SH-SY5Y (cell line): ENCODE results near the gene NBEA.

Experiments used
- GATA2 ChIP-seq: IDR thresholded peaks from 2 replicates; pipeline ENCODE4 v1.6.1; 2011; ENCODE audit warnings: mild to moderate bottlenecking, low read depth, low read length
- GATA3 ChIP-seq: IDR thresholded peaks from 2 replicates; pipeline ENCODE4 v1.6.1; 2011; ENCODE audit warnings: low read depth, mild to moderate bottlenecking, low read length, moderate library complexity

- TF ChIP-seq GATA2 (no peak), GATA3 (no peak)
These were observed 412.8 kb downstream of the NBEA start for GRCh38 chr13:35354882-35355281.
